ENCODE measurements around the gene SOST. TPM values are rescaled to one million over a fixed set of nuclear protein-coding genes. Genes with fewer than 3 reads are reported as not detected.

SOST gene
- 0.15 TPM in 1 of 2 replicates, not detected in the other for total RNA-seq

GRCh38 chr17:43758497-43759174 lies at the start of gene SOST:
Gene SOST, minus strand, starts transcription at chr17:43758791. Its CDS starts 50 bp downstream, at chr17:43758741.

GRCh38 chr17:43780135-43780534 lies 21.5 kb upstream of the SOST start, which contains the start of gene CFAP97D1:
Gene CFAP97D1, plus strand, starts transcription at chr17:43780435. Its CDS starts 28 bp downstream, at chr17:43780463.

GRCh38 chr17:43778337-43779144 lies 19.9 kb upstream of the SOST start, which contains the start of gene DUSP3:
Gene DUSP3, minus strand, starts transcription at chr17:43778977. Its CDS starts 53 bp downstream, at chr17:43778924.

Other genes with a start within 250 kb of the SOST start
- gene ETV4, start 212.5 kb downstream of the SOST start, total RNA-seq = 64.7 and 70.3 TPM in 2 replicates
- not detected in 2 replicates for gene MEOX1, start 96.9 kb downstream of the SOST start, total RNA-seq
- gene DUSP3, start 20.2 kb upstream of the SOST start, total RNA-seq = 16.6 and 23.8 TPM in 2 replicates
- not detected in 2 replicates for gene CFAP97D1, start 21.6 kb upstream of the SOST start, total RNA-seq
- 6.2 and 8.6 TPM in 2 replicates for gene MPP3, start 74.4 kb upstream of the SOST start, total RNA-seq
- gene CD300LG, start 88.4 kb upstream of the SOST start, total RNA-seq = not detected in 2 replicates
- gene MPP2, start 148.7 kb upstream of the SOST start, total RNA-seq = 0.31 and 0.61 TPM in 2 replicates
- gene PPY, start 183.7 kb upstream of the SOST start, total RNA-seq = 1.6 TPM in 1 of 2 replicates, not detected in the other
- gene PYY, start 195.1 kb upstream of the SOST start, total RNA-seq = 0.11 TPM in 1 of 2 replicates, not detected in the other
- 17.1 TPM in 2 replicates for gene NAGS, start 245.8 kb upstream of the SOST start, total RNA-seq

All from hair follicular keratinocyte (primary cell).